Fibroblast of skin of left biceps (primary cell): ENCODE results near the gene KRT15.
A peak's percentile ranks its signal among the peaks of the same experiment; 100 is the strongest.
"Not testable (repeated sequence)": the region's sequence is repeated elsewhere in the genome, so short reads cannot be mapped to it uniquely, and the experiment has no call there.

Experiments used
- DNase-seq, 2 experiments: peaks; one replicate each; pipeline ENCODE4 v3.0.0-alpha.2; 2013; ENCODE audit warnings: low read depth in 2 of 2

Gene KRT15

DNA sequence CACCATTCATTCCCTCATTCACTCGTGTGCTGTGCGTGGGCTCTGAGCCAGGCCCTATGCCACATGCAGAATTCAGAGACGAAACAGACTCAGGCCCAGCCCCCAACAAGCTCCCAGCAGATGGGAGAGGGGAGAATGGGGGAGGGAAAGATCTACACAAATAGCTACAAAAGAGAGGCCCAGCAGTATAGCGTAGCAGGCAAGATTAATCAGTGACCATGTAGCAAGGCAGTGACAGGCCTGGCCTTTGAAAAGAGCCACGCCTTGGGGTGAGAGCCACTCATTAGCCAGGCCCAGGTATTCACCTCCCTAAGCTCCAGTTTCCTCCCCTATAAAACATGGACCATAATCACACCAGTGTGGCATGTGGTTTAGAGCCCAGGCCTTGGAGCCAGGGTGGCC, 25.8 kb upstream of the KRT15 start:
- DNase-seq, result no peak

DNA sequence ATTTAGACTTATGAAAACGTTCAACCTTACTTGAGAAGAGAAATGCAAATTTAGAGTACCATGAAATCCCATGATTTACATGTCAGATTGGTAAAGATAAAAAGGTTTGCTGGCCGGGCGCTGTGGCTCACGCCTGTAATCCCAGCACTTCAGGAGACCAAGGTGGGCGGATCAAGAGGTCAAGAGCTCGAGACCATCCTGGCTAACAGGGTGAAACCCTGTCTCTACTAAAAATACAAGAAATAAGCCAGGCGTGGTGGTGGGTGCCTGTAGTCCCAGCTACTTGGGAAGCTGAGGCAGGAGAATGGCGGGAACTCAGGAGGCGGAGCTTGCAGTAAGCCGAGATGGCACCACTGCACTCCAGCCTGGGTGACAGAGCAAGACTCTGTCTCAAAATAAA, 24.1 kb upstream of the KRT15 start:
- DNase-seq, result not testable (repeated sequence)

- DNase-seq, result no peak
Observed at GRCh38 chr17:41542357-41542756, 23.7 kb upstream of the KRT15 start.

DNA sequence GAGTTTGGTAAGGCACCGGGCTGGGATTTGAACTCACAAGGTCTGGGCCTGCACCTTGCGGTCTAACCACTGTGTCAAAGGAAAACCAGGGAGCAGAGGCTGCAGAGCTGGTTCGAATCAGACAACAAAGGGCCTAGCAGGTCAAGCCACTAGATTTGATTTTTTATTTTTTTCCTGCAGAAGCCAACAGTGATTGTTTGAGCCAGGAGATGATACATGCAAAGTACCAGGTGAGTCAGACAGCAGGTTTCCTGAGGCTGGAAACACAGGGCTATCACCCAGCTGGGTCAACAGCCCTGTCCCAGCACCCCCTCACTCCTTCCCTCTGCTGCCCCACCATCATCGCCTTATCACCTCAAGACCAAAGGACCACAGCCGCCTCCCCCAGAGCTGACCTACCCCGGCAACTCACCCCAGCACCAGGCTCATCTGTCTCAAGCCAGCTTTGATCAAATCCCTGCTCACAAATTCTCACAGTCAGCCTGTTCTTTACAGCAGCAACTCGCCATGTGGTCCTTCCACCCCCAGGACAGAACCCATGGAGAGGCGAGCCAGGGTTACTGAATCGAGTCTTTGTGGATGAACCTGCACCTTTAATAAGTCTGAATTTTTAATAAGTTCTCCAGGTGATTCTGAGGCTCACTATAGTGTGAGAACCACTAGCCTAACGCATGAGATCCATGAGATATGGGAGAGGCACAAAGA, 22.4 kb upstream of the KRT15 start:
- DNase-seq, result no peak

- DNase-seq, result no peak
Observed at GRCh38 chr17:41539979-41540701, 21.4 kb upstream of the KRT15 start.

- DNase-seq, result no peak
Observed at GRCh38 chr17:41539071-41539492, 20.4 kb upstream of the KRT15 start.

GRCh38 chr17:41538565-41538991, 19.9 kb upstream of the KRT15 start:
- DNase-seq, result peak in 1 of 2 experiments; percentile 35

DNA sequence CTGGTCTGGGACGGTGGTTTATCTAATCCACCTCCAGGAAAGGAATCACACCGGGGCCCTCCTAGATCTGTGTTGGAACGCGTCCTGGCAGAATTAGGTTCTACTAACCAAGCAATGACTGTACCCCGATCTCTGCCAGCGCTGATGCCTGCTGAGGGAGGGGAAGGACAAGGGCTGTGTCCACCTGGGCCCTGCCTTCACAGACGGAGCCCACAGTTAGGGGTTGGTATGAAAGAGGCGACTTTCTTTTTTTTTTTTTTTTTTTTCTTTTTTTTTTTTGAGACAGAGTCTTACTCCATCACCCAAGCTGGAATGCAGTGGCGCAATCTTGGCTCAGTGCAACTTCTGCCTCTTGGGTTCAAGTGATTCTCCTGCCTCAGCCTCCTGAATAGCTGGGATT, 19.3 kb upstream of the KRT15 start:
- no peak for DNase-seq

DNA sequence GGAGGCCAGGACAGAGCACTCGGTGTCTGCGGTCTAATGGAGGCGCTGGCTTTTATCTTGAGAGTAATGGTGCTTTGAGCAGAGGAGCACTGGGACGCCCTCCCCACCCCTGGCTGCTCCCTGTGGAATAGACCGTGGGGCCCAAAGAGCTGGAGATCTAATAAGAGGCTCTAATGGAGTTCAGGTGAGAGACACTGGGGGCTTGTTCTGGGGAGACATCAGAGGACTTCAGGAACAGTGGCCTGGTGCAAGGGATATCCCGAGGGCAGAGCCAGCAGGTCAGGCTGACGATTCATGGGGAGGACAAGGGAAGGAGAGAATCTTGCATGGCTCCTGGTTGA, 18.9 kb upstream of the KRT15 start:
- DNase-seq, result no peak

GRCh38 chr17:41536741-41537613, 18.3 kb upstream of the KRT15 start:
- no peak for DNase-seq

- DNase-seq, result no peak
Observed at GRCh38 chr17:41535764-41536481, 17.2 kb upstream of the KRT15 start.

GRCh38 chr17:41534899-41535546, 16.3 kb upstream of the KRT15 start:
- DNase-seq, result no peak

GRCh38 chr17:41533613-41534012, 14.9 kb upstream of the KRT15 start:
- no peak for DNase-seq

- DNase-seq, result no peak
Observed at GRCh38 chr17:41532947-41533570, 14.4 kb upstream of the KRT15 start.

DNA sequence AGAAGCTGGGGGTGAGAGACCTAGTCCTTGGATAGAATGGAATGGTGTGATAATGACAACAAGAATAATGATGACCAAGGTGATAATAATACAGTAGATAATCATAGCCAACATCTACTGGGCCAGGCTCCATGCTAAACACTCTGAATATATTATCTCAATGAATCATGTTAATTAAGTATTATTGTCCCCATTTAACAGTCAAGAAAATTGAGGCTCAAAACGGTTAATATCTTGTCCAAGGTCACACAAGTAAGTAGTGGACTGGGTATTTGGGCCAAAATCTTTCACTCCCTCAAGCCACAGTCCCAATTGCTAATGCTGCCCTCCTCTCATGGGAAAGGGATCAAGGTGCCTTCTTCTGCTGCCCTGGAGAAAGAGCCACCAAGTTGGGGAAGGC, 13.3 kb upstream of the KRT15 start:
- DNase-seq, result no peak

DNA sequence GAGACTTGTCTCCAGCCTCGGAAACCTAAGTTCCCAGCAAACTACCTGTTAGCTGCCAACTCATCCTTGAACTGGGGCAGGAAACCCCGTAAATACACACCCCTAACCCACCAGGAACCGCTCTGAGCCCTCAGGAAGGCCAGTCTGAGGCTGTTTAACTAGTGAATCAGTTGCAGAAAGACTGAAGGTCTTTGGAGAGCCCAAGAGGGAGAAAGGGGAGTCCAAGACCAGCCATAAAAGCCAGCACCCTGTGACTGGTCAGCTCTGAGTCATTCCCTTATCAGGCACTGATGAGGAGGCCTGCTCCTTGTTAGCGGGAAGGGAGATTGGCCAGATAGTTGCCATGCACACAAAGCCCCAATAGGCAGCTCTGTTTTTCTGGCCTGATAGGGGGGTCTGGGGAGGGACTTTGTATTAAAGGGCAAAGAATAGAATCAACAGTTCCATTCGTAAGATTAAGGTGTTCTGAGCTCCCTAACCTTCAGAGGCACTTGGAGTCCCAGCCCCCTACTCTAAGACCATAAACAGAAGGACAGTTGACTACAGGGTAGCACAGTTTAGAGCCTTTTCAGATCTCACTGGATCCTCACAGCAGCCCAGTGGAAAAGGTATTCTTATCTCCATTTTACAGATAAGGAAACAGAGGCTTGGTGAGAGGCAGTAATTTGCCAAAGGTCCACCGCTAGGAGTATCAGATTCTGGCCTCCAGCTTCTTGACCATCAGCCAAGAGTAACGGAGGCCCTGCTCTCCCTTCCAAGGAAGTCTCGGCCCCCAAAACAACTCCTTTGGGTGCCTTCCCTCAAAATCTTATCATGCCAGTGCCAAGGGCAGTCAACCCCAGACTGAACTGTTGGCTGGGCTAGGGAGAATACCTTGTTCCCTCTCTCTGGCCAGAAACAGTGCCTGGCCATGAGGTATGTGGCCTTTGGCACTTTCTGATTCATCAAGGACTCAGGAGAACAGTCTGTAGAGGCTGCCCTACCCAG, 11.7 kb upstream of the KRT15 start:
- DNase-seq, result no peak

DNA sequence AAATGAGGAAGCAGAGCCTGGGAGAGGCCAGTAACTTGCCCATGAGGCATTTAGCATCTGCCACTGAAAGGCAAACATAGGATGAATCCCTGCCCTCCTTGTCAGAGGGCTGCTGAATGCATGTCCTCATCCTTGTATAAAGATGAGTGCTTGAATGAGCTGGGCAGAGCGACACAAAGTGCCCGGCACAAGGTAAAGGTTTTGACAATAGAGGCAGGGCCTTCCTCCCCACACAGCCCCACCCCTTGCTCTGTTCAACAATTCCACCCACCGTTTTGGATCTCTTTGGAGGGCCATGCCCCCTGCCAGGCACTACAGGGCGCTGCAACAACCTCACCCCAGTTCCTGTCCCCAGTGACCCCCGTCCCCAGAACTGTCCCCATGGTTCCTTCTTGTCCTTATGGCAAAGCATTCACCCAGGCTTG, 10.8 kb upstream of the KRT15 start:
- no peak for DNase-seq

DNA sequence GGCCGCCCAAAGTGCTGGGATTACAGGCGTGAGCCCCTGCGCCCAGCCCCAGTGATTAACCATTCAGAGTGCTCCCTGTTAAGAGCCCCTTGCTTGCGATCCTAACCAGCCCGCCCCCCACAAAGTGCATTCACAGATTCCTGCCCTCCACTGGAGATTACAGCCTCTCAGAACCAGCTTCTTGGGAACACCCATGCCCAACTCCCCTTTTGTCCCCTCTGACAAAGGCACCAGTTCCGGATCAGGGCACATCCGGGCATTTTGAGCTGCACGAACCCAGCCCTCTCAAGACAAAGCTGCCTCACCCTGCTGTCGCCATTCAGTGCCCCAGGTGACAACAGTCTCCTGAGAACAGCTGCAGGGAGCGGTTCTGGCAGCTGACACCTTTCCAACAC, 10.3 kb upstream of the KRT15 start:
- DNase-seq, result no peak
